ENCODE data around the gene COMMD4.
A peak's percentile ranks its signal among the peaks of the same experiment; 100 is the strongest.
"Not testable (repeated sequence)": the region's sequence is repeated elsewhere in the genome, so short reads cannot be mapped to it uniquely, and the experiment has no call there.

COMMD4 gene

GRCh38 chr15:75371486-75371885 lies 35.6 kb downstream of the COMMD4 start:
- peak overlapping the region; percentile 71 for H3K27ac ChIP-seq
- TF ChIP-seq, protein P1, sequence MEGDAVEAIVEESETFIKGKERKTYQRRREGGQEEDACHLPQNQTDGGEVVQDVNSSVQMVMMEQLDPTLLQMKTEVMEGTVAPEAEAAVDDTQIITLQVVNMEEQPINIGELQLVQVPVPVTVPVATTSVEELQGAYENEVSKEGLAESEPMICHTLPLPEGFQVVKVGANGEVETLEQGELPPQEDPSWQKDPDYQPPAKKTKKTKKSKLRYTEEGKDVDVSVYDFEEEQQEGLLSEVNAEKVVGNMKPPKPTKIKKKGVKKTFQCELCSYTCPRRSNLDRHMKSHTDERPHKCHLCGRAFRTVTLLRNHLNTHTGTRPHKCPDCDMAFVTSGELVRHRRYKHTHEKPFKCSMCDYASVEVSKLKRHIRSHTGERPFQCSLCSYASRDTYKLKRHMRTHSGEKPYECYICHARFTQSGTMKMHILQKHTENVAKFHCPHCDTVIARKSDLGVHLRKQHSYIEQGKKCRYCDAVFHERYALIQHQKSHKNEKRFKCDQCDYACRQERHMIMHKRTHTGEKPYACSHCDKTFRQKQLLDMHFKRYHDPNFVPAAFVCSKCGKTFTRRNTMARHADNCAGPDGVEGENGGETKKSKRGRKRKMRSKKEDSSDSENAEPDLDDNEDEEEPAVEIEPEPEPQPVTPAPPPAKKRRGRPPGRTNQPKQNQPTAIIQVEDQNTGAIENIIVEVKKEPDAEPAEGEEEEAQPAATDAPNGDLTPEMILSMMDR (conservative IDR thresholded peaks at IDR 0.05; ENCODE audit: low read depth), result no peak
- POLR2A ChIA-PET (ENCODE audit: low non-redundant PET), result interaction anchor here (0.5 kb wide), 1 partner anchor 146 kb away, joined by 3 read pairs; no protein-coding TSS in a partner anchor
- CTCF ChIA-PET, result interaction anchor here (0.5 to 0.6 kb wide), 2 partner anchors 42 to 261 kb away, joined by 3 to 6 read pairs; no protein-coding TSS in a partner anchor
- DNase-seq (ENCODE audit: low spot score), result peak; percentile 41

DNA sequence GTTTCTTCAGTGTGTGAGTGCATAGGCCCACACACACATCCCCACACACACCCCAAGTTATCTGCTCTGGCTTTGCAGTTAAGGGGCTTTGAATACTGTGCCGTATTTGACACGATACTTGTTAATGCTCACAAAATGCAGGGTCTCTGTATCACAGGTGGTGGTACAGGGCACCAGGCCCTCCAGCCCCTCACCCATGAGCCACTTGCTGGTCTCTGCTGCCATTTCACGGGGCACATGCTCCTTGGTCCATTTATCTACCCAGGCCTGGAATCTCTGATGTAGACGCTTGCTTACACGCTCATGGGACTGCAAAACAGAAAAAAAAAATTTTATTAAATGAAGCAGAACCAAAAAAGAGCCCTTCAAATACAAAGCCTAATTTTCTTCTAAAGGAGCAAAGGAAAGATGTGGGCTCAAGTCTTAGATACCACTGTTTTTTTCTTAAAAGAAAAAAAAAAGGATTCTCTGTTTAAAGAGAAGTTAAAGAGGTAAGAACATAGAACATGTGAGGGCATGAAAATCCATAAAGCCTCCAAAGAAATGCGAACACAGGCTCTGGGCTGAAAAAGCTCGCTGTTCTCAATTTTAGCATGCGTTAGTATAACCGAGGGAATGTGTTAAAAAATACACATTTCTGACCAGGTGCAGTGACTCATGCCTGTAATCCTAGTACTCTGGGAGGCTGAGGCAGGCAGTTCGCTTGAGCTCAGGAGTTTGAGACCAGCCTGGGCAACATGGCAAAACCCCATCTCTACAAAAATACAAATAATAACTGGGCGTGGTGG lies 36.2 kb downstream of the COMMD4 start:
- H3K27ac ChIP-seq, result peak overlapping the region; percentile 71
- ChIA-PET CTCF (interaction anchor here (0.5 kb wide), 1 partner anchor 41 kb away, joined by 3 read pairs; no protein-coding TSS in a partner anchor), POLR2A (ENCODE audit: low non-redundant PET) (interaction anchor here (0.7 kb wide), 1 partner anchor 226 kb away, joined by 7 read pairs; no protein-coding TSS in a partner anchor)
- DNase-seq (ENCODE audit: low spot score), result no peak
- TF ChIP-seq, protein P1 (conservative IDR thresholded peaks at IDR 0.05; ENCODE audit: low read depth), result no peak

- H3K27ac ChIP-seq, result no peak overlapping the region
- POLR2A ChIA-PET (ENCODE audit: low non-redundant PET), result interaction anchor here (1.2 kb wide), 1 partner anchor 13 kb away, joined by 5 read pairs; the partner anchor contains the start of gene MAN2C1
- DNase-seq (ENCODE audit: low spot score), result no peak
- TF ChIP-seq, protein P1 (conservative IDR thresholded peaks at IDR 0.05; ENCODE audit: low read depth), result no peak
- CTCF ChIA-PET, result no interaction called here
Observed at GRCh38 chr15:75380773-75381172, 44.9 kb downstream of the COMMD4 start.

- CTCF ChIA-PET; H3K27ac ChIP-seq; DNase-seq (ENCODE audit: low spot score); POLR2A ChIA-PET (ENCODE audit: low non-redundant PET): not testable (repeated sequence)
Observed at GRCh38 chr15:75383986-75384385, 48.1 kb downstream of the COMMD4 start.

Data from RWPE1 (cell line).